ENCODE measurements around the gene VSTM4. TPM values are rescaled to one million over a fixed set of nuclear protein-coding genes. Genes with fewer than 3 reads are reported as not detected.

The VSTM4 gene
- total RNA-seq, 2 donors from 2014 or later: 6.9 to 36.0 TPM

GRCh38 chr10:49162063-49162462 is 46.7 kb upstream of the VSTM4 start:
- DNase-seq (ENCODE audit: low spot score): no peak
- Histone ChIP-seq H3K27me3 (replicated peaks; ENCODE audit: insufficient read depth) (no peaks in the 10 kb centered on the region), H3K9me3 (no peaks in the 10 kb centered on the region), H3K36me3 (no peaks in the 10 kb centered on the region), H3K27ac (no peak overlapping the region), H3K4me1 (replicated peaks) (no peaks in the 10 kb centered on the region), H3K4me3 (no peak overlapping the region)
- intact Hi-C loops (cut with DNase I): loop anchor here (10.0 kb wide), 1 partner anchor 497 kb away; no protein-coding TSS in a partner anchor
- 84% methylated on average over 5 of the region's 5 CpGs for WGBS
- TF ChIP-seq POLR2AphosphoS5 (IDR thresholded peaks at IDR 0.05) (no peak), CTCF (IDR thresholded peaks at IDR 0.05) (no peak), POLR2A (IDR thresholded peaks at IDR 0.05) (no peak)

DNA sequence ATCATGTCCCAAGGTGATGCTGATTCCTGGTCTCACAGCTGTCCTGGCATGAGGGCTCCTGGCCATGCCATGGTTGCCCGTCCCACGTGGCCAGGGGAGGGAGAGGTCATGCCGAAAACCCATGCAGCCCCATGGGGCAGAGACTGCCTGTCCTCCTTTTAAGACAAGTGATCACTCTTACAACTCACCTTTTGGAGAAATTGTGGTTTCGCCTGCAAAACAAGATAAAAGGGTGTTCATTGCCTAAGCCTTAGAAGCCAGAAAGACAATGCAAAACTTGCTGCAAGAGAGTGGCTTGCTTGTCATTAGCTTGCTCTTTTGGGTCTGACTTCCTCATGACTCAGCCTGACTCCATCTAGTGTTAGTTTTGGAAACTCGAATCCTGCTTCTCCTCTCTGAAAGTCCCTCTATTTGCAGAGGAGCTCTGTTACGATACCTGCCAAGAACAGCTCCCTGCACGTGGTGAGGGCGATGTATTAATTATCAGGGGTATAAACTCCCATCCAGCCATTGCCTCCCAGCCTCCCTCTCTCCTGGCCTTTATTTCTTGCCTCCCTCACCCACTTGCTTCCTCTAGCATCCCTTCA is 46.2 kb upstream of the VSTM4 start:
- no peak for DNase-seq (ENCODE audit: low spot score)
- H3K4me1 ChIP-seq (replicated peaks): no peaks in the 10 kb centered on the region
- H3K36me3 ChIP-seq: no peaks in the 10 kb centered on the region
- TF ChIP-seq POLR2A (IDR thresholded peaks at IDR 0.05) (no peak), CTCF (IDR thresholded peaks at IDR 0.05) (peak in 2 of 4 experiments; percentile 28 to 43)
- H3K9me3 ChIP-seq: no peaks in the 10 kb centered on the region
- H3K4me3 ChIP-seq: no peak overlapping the region
- H3K27ac ChIP-seq: no peak overlapping the region
- 44% methylated on average over 8 of the region's 8 CpGs for WGBS
- no peaks in the 10 kb centered on the region for H3K27me3 ChIP-seq (replicated peaks; ENCODE audit: insufficient read depth)
- intact Hi-C loops (cut with DNase I): loop anchor here (2.0 to 10.0 kb wide), 2 partner anchors 179 to 497 kb away; no protein-coding TSS in a partner anchor

GRCh38 chr10:49160814-49161213 is 45.5 kb upstream of the VSTM4 start:
- no peaks in the 10 kb centered on the region for H3K9me3 ChIP-seq
- H3K27me3 ChIP-seq (replicated peaks; ENCODE audit: insufficient read depth): no peaks in the 10 kb centered on the region
- H3K36me3 ChIP-seq: no peaks in the 10 kb centered on the region
- TF ChIP-seq POLR2AphosphoS5 (IDR thresholded peaks at IDR 0.05): no peak
- TF ChIP-seq POLR2A (IDR thresholded peaks at IDR 0.05): no peak
- no peak for TF ChIP-seq CTCF (IDR thresholded peaks at IDR 0.05)
- no peaks in the 10 kb centered on the region for H3K4me1 ChIP-seq (replicated peaks)
- H3K27ac ChIP-seq: no peak overlapping the region
- intact Hi-C loops (cut with DNase I): loop anchor here (2.0 to 10.0 kb wide), 2 partner anchors 178 to 496 kb away; no protein-coding TSS in a partner anchor
- 94% methylated on average over 5 of the region's 5 CpGs for WGBS
- no peak overlapping the region for H3K4me3 ChIP-seq
- DNase-seq (ENCODE audit: low spot score): no peak

DNA sequence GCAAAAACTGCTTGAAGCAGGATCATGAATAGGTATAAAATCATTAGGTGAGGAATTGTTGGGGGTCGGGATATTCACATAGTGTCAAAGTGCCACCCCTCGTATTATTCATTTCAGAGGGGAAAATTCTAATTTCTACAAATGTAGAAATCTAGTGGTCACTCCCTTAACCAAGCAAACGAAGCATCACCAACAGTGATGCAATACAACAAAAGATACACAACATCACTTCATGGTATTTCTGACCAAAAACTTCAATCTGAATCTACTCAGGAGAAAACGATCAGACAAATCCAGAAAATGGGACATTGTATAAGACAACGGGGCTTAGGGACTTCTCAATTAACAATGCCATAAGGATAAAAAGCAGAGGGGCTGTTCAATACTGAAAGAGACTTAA is 44.8 kb upstream of the VSTM4 start:
- Histone ChIP-seq H3K4me3 (no peak overlapping the region), H3K27me3 (replicated peaks; ENCODE audit: insufficient read depth) (no peaks in the 10 kb centered on the region), H3K36me3 (no peaks in the 10 kb centered on the region), H3K4me1 (replicated peaks) (no peaks in the 10 kb centered on the region), H3K27ac (no peak overlapping the region), H3K9me3 (no peaks in the 10 kb centered on the region)
- intact Hi-C loops (cut with DNase I): loop anchor here (2.0 to 10.0 kb wide), 2 partner anchors 177 to 495 kb away; no protein-coding TSS in a partner anchor
- TF ChIP-seq POLR2A (IDR thresholded peaks at IDR 0.05) (no peak), CTCF (IDR thresholded peaks at IDR 0.05) (no peak), POLR2AphosphoS5 (IDR thresholded peaks at IDR 0.05) (no peak)
- WGBS: 93% methylated on average over 5 of the region's 5 CpGs
- DNase-seq (ENCODE audit: low spot score): no peak

DNA sequence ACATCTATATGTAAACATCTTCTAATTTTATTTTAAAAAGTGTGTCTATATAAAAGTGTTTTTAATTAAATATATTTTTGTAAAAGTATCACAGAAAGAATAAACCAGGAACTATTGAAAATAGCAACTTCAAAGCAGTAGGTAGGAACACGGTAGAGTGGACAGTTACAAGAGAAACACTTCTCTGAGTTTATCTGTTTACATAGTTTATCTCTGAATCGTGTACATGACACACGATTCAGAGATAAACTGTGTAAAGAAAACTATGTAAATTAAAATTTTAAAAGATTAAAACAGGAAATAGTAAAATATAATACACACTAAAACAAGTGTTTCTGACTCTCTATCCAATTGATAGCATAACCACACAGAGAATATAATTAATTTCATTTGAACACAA is 43.6 kb upstream of the VSTM4 start:
- DNase-seq (ENCODE audit: low spot score): no peak
- TF ChIP-seq POLR2AphosphoS5 (IDR thresholded peaks at IDR 0.05) (no peak), POLR2A (IDR thresholded peaks at IDR 0.05) (no peak), CTCF (IDR thresholded peaks at IDR 0.05) (no peak)
- Histone ChIP-seq H3K9me3 (no peaks in the 10 kb centered on the region), H3K27me3 (replicated peaks; ENCODE audit: insufficient read depth) (no peaks in the 10 kb centered on the region), H3K4me1 (replicated peaks) (no peaks in the 10 kb centered on the region), H3K4me3 (no peak overlapping the region), H3K36me3 (no peaks in the 10 kb centered on the region), H3K27ac (no peak overlapping the region)
- 26% methylated on average over 3 of the region's 3 CpGs for WGBS
- intact Hi-C loops (cut with DNase I): no loop called here
